Measurements from ENCODE around the gene IFNL3. TPM values are rescaled to one million over a fixed set of nuclear protein-coding genes. Genes with fewer than 3 reads are reported as not detected.

Gene IFNL3
- total and polyA plus RNA-seq, 9 donors = not detected

DNA sequence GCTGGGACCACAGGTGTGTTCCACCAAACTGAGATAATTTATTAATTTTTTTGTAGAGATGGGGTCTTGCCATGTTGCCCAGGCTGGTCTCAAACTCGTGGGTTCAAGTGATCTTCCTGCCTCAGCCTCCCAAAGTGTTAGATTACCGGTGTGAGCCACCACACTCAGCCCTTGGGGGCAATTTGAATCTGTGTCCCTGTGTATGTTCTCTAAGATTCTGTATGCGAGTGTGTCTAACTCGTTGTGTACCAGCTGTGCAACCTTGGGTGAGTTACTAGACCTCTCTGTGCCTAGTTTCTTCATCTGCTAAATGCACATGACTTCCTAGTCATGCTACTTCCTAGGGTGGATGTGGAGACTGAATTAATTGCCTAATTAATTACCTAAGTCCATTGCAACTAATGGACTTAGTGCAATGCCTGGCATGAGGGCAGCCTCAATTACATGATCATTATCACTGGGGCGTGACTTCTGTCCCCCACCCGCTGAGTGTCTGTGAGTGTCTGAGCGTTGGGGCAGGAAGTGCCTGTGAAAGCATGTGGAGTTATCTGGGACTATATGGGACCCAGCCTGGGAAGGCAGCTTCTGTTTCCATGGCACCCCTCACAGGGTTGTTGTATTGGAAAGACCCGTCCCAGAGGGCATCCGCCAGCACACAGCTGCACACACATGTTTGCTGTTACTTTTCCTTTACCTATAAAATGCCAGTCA is 49.8 kb downstream of the IFNL3 start:
- Histone ChIP-seq H3K4me1 (ENCODE audit: control insufficient read depth, insufficient read depth, low read length) (peaks cover 2% of the 10 kb centered on the region), H3K27ac (ENCODE audit: low read length) (no peak overlapping the region), H3K27me3 (ENCODE audit: control insufficient read depth, insufficient read depth, low read length) (peaks cover 52% of the 10 kb centered on the region), H3K4me3 (ENCODE audit: low read length) (no peak overlapping the region), H3K36me3 (ENCODE audit: control insufficient read depth, insufficient read depth, low read length) (no peaks in the 10 kb centered on the region), H3K9me3 (replicated peaks; ENCODE audit: control insufficient read depth, low read depth, low read length) (no peaks in the 10 kb centered on the region)
- 95% methylated on average over 2 of the region's 9 CpGs for WGBS (ENCODE audit: insufficient coverage)
- no peak for DNase-seq

DNA sequence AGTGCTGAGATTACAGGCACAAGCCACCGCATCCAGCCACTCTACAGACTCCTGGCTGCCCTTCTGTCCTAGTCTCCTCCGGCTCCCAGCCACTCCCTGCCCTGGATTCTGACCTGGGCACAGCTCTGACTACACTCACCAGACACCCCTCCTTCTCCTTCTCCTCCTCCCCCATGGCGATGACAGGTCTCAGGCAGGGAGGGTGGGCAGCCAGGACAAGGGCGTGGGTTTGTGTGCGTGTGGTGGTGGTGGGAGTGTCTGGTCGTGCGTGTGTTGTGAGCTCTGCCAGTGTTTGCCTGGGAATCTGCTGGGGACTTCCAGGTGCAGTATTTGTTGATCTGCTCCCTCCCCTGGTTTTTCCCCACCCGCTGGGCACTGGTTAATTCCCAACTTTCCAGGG is 51.0 kb downstream of the IFNL3 start:
- H3K27me3 ChIP-seq (ENCODE audit: control insufficient read depth, insufficient read depth, low read length) = peaks cover 44% of the 10 kb centered on the region
- WGBS (ENCODE audit: insufficient coverage) = 51% methylated on average over 2 of the region's 8 CpGs
- H3K4me1 ChIP-seq (ENCODE audit: control insufficient read depth, insufficient read depth, low read length) = peaks cover 2% of the 10 kb centered on the region
- H3K4me3 ChIP-seq (ENCODE audit: low read length) = no peak overlapping the region
- DNase-seq = no peak
- H3K36me3 ChIP-seq (ENCODE audit: control insufficient read depth, insufficient read depth, low read length) = no peaks in the 10 kb centered on the region
- no peaks in the 10 kb centered on the region for H3K9me3 ChIP-seq (replicated peaks; ENCODE audit: control insufficient read depth, low read depth, low read length)
- H3K27ac ChIP-seq (ENCODE audit: low read length) = no peak overlapping the region

Other genes with a start within 250 kb of the IFNL3 start
- gene FBXO27, start 212.5 kb downstream of the IFNL3 start, total RNA-seq = 1.4 TPM
- 1 to 10 TPM; 1.5 to 5.5 (median 3.3) TPM for gene FBXO27, start 212.5 kb downstream of the IFNL3 start, polyA plus RNA-seq (ENCODE audit: insufficient read depth in 1 of 8, insufficient read length in 8 of 8, low replicate concordance in 1 of 8)
- gene ACP7, start 160.6 kb downstream of the IFNL3 start, total RNA-seq = 0.09 TPM
- under 1 TPM in 7 of 8 donors, not detected in 1; 0.05 to 0.28 (median 0.11) TPM for gene ACP7, start 160.6 kb downstream of the IFNL3 start, polyA plus RNA-seq (ENCODE audit: insufficient read depth in 1 of 8, insufficient read length in 8 of 8, low replicate concordance in 1 of 8)
- 3.5 TPM for gene PAK4, start 119.2 kb downstream of the IFNL3 start, total RNA-seq
- 10 to 100 TPM; 15.8 to 29.2 (median 21.9) TPM for gene PAK4, start 119.2 kb downstream of the IFNL3 start, polyA plus RNA-seq (ENCODE audit: insufficient read depth in 1 of 8, insufficient read length in 8 of 8, low replicate concordance in 1 of 8)
- gene NCCRP1, start 48.0 kb downstream of the IFNL3 start, total RNA-seq = 0.04 TPM
- gene NCCRP1, start 48.0 kb downstream of the IFNL3 start, polyA plus RNA-seq (ENCODE audit: insufficient read depth in 1 of 8, insufficient read length in 8 of 8, low replicate concordance in 1 of 8) = under 1 TPM in 5 of 8 donors, not detected in 3; 0.12 to 0.35 (median 0.20) TPM
- not detected for gene SYCN, start 40.7 kb downstream of the IFNL3 start, total RNA-seq
- gene SYCN, start 40.7 kb downstream of the IFNL3 start, polyA plus RNA-seq (ENCODE audit: insufficient read depth in 1 of 8, insufficient read length in 8 of 8, low replicate concordance in 1 of 8) = not detected
- gene IFNL4, start 3.9 kb upstream of the IFNL3 start, total RNA-seq = 0.04 TPM
- gene IFNL4, start 3.9 kb upstream of the IFNL3 start, polyA plus RNA-seq (ENCODE audit: insufficient read depth in 1 of 8, insufficient read length in 8 of 8, low replicate concordance in 1 of 8) = under 1 TPM in 1 of 8 donors, not detected in 7; 0.16 TPM
- not detected for gene IFNL2, start 23.4 kb upstream of the IFNL3 start, total RNA-seq
- not detected for gene IFNL2, start 23.4 kb upstream of the IFNL3 start, polyA plus RNA-seq (ENCODE audit: insufficient read depth in 1 of 8, insufficient read length in 8 of 8, low replicate concordance in 1 of 8)
- not detected for gene IFNL1, start 51.4 kb upstream of the IFNL3 start, total RNA-seq
- not detected for gene IFNL1, start 51.4 kb upstream of the IFNL3 start, polyA plus RNA-seq (ENCODE audit: insufficient read depth in 1 of 8, insufficient read length in 8 of 8, low replicate concordance in 1 of 8)
- gene LRFN1, start 75.9 kb upstream of the IFNL3 start, total RNA-seq = 0.31 TPM
- gene LRFN1, start 75.9 kb upstream of the IFNL3 start, polyA plus RNA-seq (ENCODE audit: insufficient read depth in 1 of 8, insufficient read length in 8 of 8, low replicate concordance in 1 of 8) = 1 to 10 TPM in 4 of 8 donors, under 1 TPM in 4; 0.68 to 1.8 (median 1.0) TPM
- 25.8 TPM for gene GMFG, start 91.0 kb upstream of the IFNL3 start, total RNA-seq
- gene GMFG, start 91.0 kb upstream of the IFNL3 start, polyA plus RNA-seq (ENCODE audit: insufficient read depth in 1 of 8, insufficient read length in 8 of 8, low replicate concordance in 1 of 8) = 10 to 100 TPM; 16.1 to 25.3 (median 18.9) TPM
- gene SAMD4B, start 97.4 kb upstream of the IFNL3 start, total RNA-seq = 36.6 TPM
- 10 to 100 TPM; 66.9 to 99.6 (median 84.6) TPM for gene SAMD4B, start 97.4 kb upstream of the IFNL3 start, polyA plus RNA-seq (ENCODE audit: insufficient read depth in 1 of 8, insufficient read length in 8 of 8, low replicate concordance in 1 of 8)
- gene PAF1, start 146.1 kb upstream of the IFNL3 start, total RNA-seq = 21.0 TPM
- 10 to 100 TPM; 38.7 to 48.0 (median 41.6) TPM for gene PAF1, start 146.1 kb upstream of the IFNL3 start, polyA plus RNA-seq (ENCODE audit: insufficient read depth in 1 of 8, insufficient read length in 8 of 8, low replicate concordance in 1 of 8)
- 17.3 TPM for gene MED29, start 146.4 kb upstream of the IFNL3 start, total RNA-seq
- gene MED29, start 146.4 kb upstream of the IFNL3 start, polyA plus RNA-seq (ENCODE audit: insufficient read depth in 1 of 8, insufficient read length in 8 of 8, low replicate concordance in 1 of 8) = 10 to 100 TPM; 20.8 to 30.5 (median 26.6) TPM
- gene ZFP36, start 161.8 kb upstream of the IFNL3 start, total RNA-seq = 14.2 TPM
- 100 to 1,000 TPM in 3 of 8 donors, 10 to 100 TPM in 5; 26.6 to 143 (median 73.4) TPM for gene ZFP36, start 161.8 kb upstream of the IFNL3 start, polyA plus RNA-seq (ENCODE audit: insufficient read depth in 1 of 8, insufficient read length in 8 of 8, low replicate concordance in 1 of 8)
- 21.2 TPM for gene PLEKHG2, start 167.7 kb upstream of the IFNL3 start, total RNA-seq
- gene PLEKHG2, start 167.7 kb upstream of the IFNL3 start, polyA plus RNA-seq (ENCODE audit: insufficient read depth in 1 of 8, insufficient read length in 8 of 8, low replicate concordance in 1 of 8) = 10 to 100 TPM; 33.5 to 65.3 (median 50.1) TPM
- 261 TPM for gene RPS16, start 190.9 kb upstream of the IFNL3 start, total RNA-seq
- gene RPS16, start 190.9 kb upstream of the IFNL3 start, polyA plus RNA-seq (ENCODE audit: insufficient read depth in 1 of 8, insufficient read length in 8 of 8, low replicate concordance in 1 of 8) = 1,000 to 10,000 TPM; 1,818 to 2,619 (median 2,073) TPM
- gene SUPT5H, start 200.6 kb upstream of the IFNL3 start, total RNA-seq = 50.0 TPM
- 100 to 1,000 TPM in 3 of 8 donors, 10 to 100 TPM in 5; 80.4 to 108 (median 99.7) TPM for gene SUPT5H, start 200.6 kb upstream of the IFNL3 start, polyA plus RNA-seq (ENCODE audit: insufficient read depth in 1 of 8, insufficient read length in 8 of 8, low replicate concordance in 1 of 8)
- gene TIMM50, start 235.8 kb upstream of the IFNL3 start, total RNA-seq = 38.8 TPM
- 10 to 100 TPM; 44.2 to 55.3 (median 49.8) TPM for gene TIMM50, start 235.8 kb upstream of the IFNL3 start, polyA plus RNA-seq (ENCODE audit: insufficient read depth in 1 of 8, insufficient read length in 8 of 8, low replicate concordance in 1 of 8)

Data from muscle of leg (tissue), 11 donors.